Hindlimb muscle (tissue), 1 donor: ENCODE data around the gene CTNND2. TPM values are rescaled to one million over a fixed set of nuclear protein-coding genes. Genes with fewer than 3 reads are reported as not detected.

Experiments
- DNase-seq: peaks from one replicate; pipeline ENCODE4 v3.0.0-alpha.2; 2013
- polyA plus RNA-seq: library from polyadenylated mRNA; unstranded; fragments of 120-200 nt; gene quantifications from one replicate; pipeline ENCODE4 v1.2.1, GENCODE V29; 2013; ENCODE audit not compliant: insufficient read length

CTNND2 gene
- polyA plus RNA-seq, 1 donor = 0.66 TPM

GRCh38 chr5:11519236-11519635 is 385.0 kb downstream of the CTNND2 start:
- no peak for DNase-seq

GRCh38 chr5:11518676-11519075 is 385.6 kb downstream of the CTNND2 start:
- no peak for DNase-seq

GRCh38 chr5:11514705-11515432 is 389.4 kb downstream of the CTNND2 start:
- no peak for DNase-seq

- no peak for DNase-seq
Measured at GRCh38 chr5:11511878-11512277, 392.4 kb downstream of the CTNND2 start.

GRCh38 chr5:11510889-11511288 is 393.4 kb downstream of the CTNND2 start:
- no peak for DNase-seq

GRCh38 chr5:11509793-11510192 is 394.5 kb downstream of the CTNND2 start:
- DNase-seq = no peak

GRCh38 chr5:11507156-11507910 is 396.9 kb downstream of the CTNND2 start:
- DNase-seq = no peak

GRCh38 chr5:11504886-11505193 is 399.4 kb downstream of the CTNND2 start:
- DNase-seq = no peak

- no peak for DNase-seq
Measured at GRCh38 chr5:11504065-11504885, 400.0 kb downstream of the CTNND2 start.

GRCh38 chr5:11502783-11503182 is 401.5 kb downstream of the CTNND2 start:
- DNase-seq = no peak

- no peak for DNase-seq
Measured at GRCh38 chr5:11497651-11498050, 406.6 kb downstream of the CTNND2 start.

- DNase-seq = no peak
Measured at GRCh38 chr5:11496137-11496719, 408.0 kb downstream of the CTNND2 start.

- DNase-seq = no peak
Measured at GRCh38 chr5:11494340-11494739, 409.9 kb downstream of the CTNND2 start.

GRCh38 chr5:11491404-11492075 is 412.7 kb downstream of the CTNND2 start:
- no peak for DNase-seq

- no peak for DNase-seq
Measured at GRCh38 chr5:11483630-11484029, 420.6 kb downstream of the CTNND2 start.

GRCh38 chr5:11482011-11482410 is 422.2 kb downstream of the CTNND2 start:
- DNase-seq = no peak

- no peak for DNase-seq
Measured at GRCh38 chr5:11477786-11478185, 426.5 kb downstream of the CTNND2 start.

- DNase-seq = no peak
Measured at GRCh38 chr5:11476866-11477265, 427.4 kb downstream of the CTNND2 start.

- DNase-seq = no peak
Measured at GRCh38 chr5:11468334-11469039, 435.8 kb downstream of the CTNND2 start.

- DNase-seq = no peak
Measured at GRCh38 chr5:11467588-11467987, 436.7 kb downstream of the CTNND2 start.

GRCh38 chr5:11459716-11460115 is 444.5 kb downstream of the CTNND2 start:
- no peak for DNase-seq

GRCh38 chr5:11455505-11455904 is 448.7 kb downstream of the CTNND2 start:
- DNase-seq = no peak
